Astrocyte (in vitro differentiated cells and primary cell): ENCODE measurements around the gene HS6ST1.

Experiments
- CTCF ChIP-seq: IDR thresholded peaks from 2 replicates; pipeline ENCODE4 v1.5.1; 2011; ENCODE audit warnings: low read depth, mild to moderate bottlenecking, inconsistent platforms, low read length, moderate library complexity; ENCODE audit not compliant: insufficient read depth
- EZH2 ChIP-seq: IDR thresholded peaks from 2 replicates; pipeline ENCODE4 v1.6.1; 2012; ENCODE audit warnings: mild to moderate bottlenecking, low read length, inconsistent platforms; ENCODE audit not compliant: insufficient read depth

- TF ChIP-seq CTCF (no peak), EZH2 (no peak)
These were observed 60.5 kb downstream of the HS6ST1 start for GRCh38 chr2:128258218-128258617.
